HG03064 (cell line): ENCODE data around the gene HK1.
"Not testable (repeated sequence)": the region's sequence is repeated elsewhere in the genome, so short reads cannot be mapped to it uniquely, and the experiment has no call there.

Experiments used
- ATAC-seq: cut with Tn5 transposase; IDR thresholded peaks from one replicate; pipeline ENCODE4 v1.9.1; 2021; ENCODE audit warnings: low read depth; ENCODE audit not compliant: unreplicated experiment

The HK1 gene

GRCh38 chr10:69278446-69278963 lies at the start of gene HK1:
HK1 (plus strand) TSS chr10:69278496.
- no peak for ATAC-seq

GRCh38 chr10:69229616-69229916 lies 48.7 kb upstream of the HK1 start:
- ATAC-seq = no peak

GRCh38 chr10:69230128-69230527 lies 48.2 kb upstream of the HK1 start:
- no peak for ATAC-seq

- no peak for ATAC-seq
These were observed 46.0 kb upstream of the HK1 start for GRCh38 chr10:69232252-69232651.

GRCh38 chr10:69232736-69233480 lies 45.4 kb upstream of the HK1 start:
- no peak for ATAC-seq

GRCh38 chr10:69234447-69234846 lies 43.8 kb upstream of the HK1 start:
- no peak for ATAC-seq

- ATAC-seq = peak; percentile 96
These were observed 40.7 kb upstream of the HK1 start for GRCh38 chr10:69237528-69238159.

- no peak for ATAC-seq
These were observed 39.2 kb upstream of the HK1 start for GRCh38 chr10:69239136-69239535.

GRCh38 chr10:69239816-69240434 lies 38.4 kb upstream of the HK1 start:
- no peak for ATAC-seq

GRCh38 chr10:69240455-69240854 lies 37.8 kb upstream of the HK1 start:
- no peak for ATAC-seq

GRCh38 chr10:69241575-69241974 lies 36.7 kb upstream of the HK1 start:
- no peak for ATAC-seq

- ATAC-seq = no peak
These were observed 36.0 kb upstream of the HK1 start for GRCh38 chr10:69242040-69242851.

- no peak for ATAC-seq
These were observed 35.5 kb upstream of the HK1 start for GRCh38 chr10:69242852-69243212.

- no peak for ATAC-seq
These were observed 34.5 kb upstream of the HK1 start for GRCh38 chr10:69243817-69244216.

GRCh38 chr10:69246036-69246435 lies 32.3 kb upstream of the HK1 start:
- no peak for ATAC-seq

GRCh38 chr10:69246581-69247312 lies 31.5 kb upstream of the HK1 start:
- ATAC-seq = no peak

GRCh38 chr10:69247313-69247710 lies 31.0 kb upstream of the HK1 start:
- ATAC-seq = no peak

- no peak for ATAC-seq
These were observed 30.1 kb upstream of the HK1 start for GRCh38 chr10:69248117-69248730.

- no peak for ATAC-seq
These were observed 28.3 kb upstream of the HK1 start for GRCh38 chr10:69250041-69250440.

- not testable (repeated sequence) for ATAC-seq
These were observed 26.9 kb upstream of the HK1 start for GRCh38 chr10:69251417-69251816.
